H1 (cell line): ENCODE data around the gene FGF14. TPM values are rescaled to one million over a fixed set of nuclear protein-coding genes. Genes with fewer than 3 reads are reported as not detected.

Source experiments
- ASH2L ChIP-seq: fragments of 200-600, 300-600 bp; sonication (generic); IDR thresholded peaks from one replicate; pipeline ENCODE4 v1.7.1; 2017; ENCODE audit warnings: low read length
- CREB1 ChIP-seq: IDR thresholded peaks from 2 replicates; pipeline ENCODE4 v1.6.1; 2012; ENCODE audit warnings: inconsistent platforms
- CTBP2 ChIP-seq: IDR thresholded peaks from 2 replicates; pipeline ENCODE4 v1.7.0; 2011; ENCODE audit warnings: borderline replicate concordance, mild to moderate bottlenecking, moderate library complexity, mixed read lengths, low read length; ENCODE audit not compliant: insufficient read depth, insufficient read length
- HDAC2 ChIP-seq, 2 experiments: fragments of 300-600 bp in 1 of 2; sonication (generic) in 1 of 2; IDR thresholded peaks; 2 replicates each; pipeline ENCODE4 v1.6.1; 2011 to 2012; ENCODE audit warnings: low read depth in 2 of 2, low read length in 2 of 2, mild to moderate bottlenecking in 2 of 2, moderate library complexity in 2 of 2, borderline replicate concordance in 1 of 2, inconsistent platforms in 1 of 2
- JUN ChIP-seq: IDR thresholded peaks from 2 replicates; pipeline ENCODE4 v1.6.1; 2011; ENCODE audit warnings: low read depth, mild to moderate bottlenecking, improper control_type of control experiment, low read length
- SAP30 ChIP-seq: fragments of 300-600 bp; sonication (generic); IDR thresholded peaks from 2 replicates; pipeline ENCODE4 v1.7.1; 2012; ENCODE audit warnings: low read length, moderate library complexity, mild to moderate bottlenecking, inconsistent platforms; ENCODE audit not compliant: insufficient read depth, insufficient replicate concordance
- TBP ChIP-seq: IDR thresholded peaks from 2 replicates; pipeline ENCODE4 v1.6.1; 2011; ENCODE audit warnings: low read depth, low read length, improper control_type of control experiment
- polyA plus RNA-seq, 7 experiments: library from polyadenylated mRNA; depleted of rRNA in 3 of 7; stranded (reverse) in 5 of 7; unstranded in 2 of 7; fragments of >200 nt in 5 of 7; fragments of 200-250 nt in 2 of 7; gene quantifications; 1 replicate in 5 of 7; 2 replicates in 1 of 7; 4 replicates in 1 of 7; pipeline versions ENCODE4 v1.2.1 to v1.2.3, GENCODE V29; 2011 to 2013; ENCODE audit warnings: missing spikeins in 2 of 7, mixed read lengths in 2 of 7
- total RNA-seq: library from RNA; stranded (reverse); fragmentation: NEBNext Ultra II Directional; extraction: Animal tissue kit (Norgen Biotek cat#: 25700); gene quantifications from 2 replicates; pipeline ENCODE4 v1.2.1, GENCODE V29; 2021
- TF ChIP-seq, protein P1 (sequence below): fragments of 300-600 bp; sonication (generic); IDR thresholded peaks from 2 replicates; pipeline ENCODE4 v1.7.1; 2012; ENCODE audit warnings: low read length, moderate library complexity, mild to moderate bottlenecking, inconsistent platforms; ENCODE audit not compliant: insufficient replicate concordance
- TF ChIP-seq, protein P2 (sequence below): IDR thresholded peaks from 2 replicates; pipeline ENCODE4 v1.6.1; 2012; ENCODE audit warnings: inconsistent platforms
- TF ChIP-seq, protein P3 (sequence below): IDR thresholded peaks from 2 replicates; pipeline ENCODE4 v1.6.1; 2011; ENCODE audit warnings: low read length, improper control_type of control experiment

The FGF14 gene
- total and polyA plus RNA-seq, 2 of the 8 experiments (the other 6 are each of a cell fraction or from before 2014, with no cell fraction given), result 0.05 to 0.58 TPM

DNA sequence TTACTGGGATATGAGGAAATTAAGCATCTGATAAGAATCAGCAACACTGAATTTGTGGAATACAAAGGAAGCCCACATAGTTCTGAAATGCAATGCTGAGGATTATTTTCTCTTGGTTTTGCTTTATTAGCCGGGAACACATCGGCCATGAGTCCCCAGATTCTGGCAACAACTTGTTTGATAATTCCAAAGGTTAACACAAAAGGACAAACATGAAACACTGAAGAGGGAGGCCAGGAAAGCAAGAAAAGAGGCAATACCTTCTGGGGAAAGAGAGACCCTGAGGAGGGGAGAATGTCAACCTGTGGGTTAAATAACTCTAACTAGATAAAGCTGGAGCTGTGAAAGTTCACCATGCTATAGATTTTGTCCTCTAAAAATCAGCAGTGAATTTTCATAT is 663.5 kb downstream of the FGF14 start (continued):
- TF ChIP-seq, protein P1, sequence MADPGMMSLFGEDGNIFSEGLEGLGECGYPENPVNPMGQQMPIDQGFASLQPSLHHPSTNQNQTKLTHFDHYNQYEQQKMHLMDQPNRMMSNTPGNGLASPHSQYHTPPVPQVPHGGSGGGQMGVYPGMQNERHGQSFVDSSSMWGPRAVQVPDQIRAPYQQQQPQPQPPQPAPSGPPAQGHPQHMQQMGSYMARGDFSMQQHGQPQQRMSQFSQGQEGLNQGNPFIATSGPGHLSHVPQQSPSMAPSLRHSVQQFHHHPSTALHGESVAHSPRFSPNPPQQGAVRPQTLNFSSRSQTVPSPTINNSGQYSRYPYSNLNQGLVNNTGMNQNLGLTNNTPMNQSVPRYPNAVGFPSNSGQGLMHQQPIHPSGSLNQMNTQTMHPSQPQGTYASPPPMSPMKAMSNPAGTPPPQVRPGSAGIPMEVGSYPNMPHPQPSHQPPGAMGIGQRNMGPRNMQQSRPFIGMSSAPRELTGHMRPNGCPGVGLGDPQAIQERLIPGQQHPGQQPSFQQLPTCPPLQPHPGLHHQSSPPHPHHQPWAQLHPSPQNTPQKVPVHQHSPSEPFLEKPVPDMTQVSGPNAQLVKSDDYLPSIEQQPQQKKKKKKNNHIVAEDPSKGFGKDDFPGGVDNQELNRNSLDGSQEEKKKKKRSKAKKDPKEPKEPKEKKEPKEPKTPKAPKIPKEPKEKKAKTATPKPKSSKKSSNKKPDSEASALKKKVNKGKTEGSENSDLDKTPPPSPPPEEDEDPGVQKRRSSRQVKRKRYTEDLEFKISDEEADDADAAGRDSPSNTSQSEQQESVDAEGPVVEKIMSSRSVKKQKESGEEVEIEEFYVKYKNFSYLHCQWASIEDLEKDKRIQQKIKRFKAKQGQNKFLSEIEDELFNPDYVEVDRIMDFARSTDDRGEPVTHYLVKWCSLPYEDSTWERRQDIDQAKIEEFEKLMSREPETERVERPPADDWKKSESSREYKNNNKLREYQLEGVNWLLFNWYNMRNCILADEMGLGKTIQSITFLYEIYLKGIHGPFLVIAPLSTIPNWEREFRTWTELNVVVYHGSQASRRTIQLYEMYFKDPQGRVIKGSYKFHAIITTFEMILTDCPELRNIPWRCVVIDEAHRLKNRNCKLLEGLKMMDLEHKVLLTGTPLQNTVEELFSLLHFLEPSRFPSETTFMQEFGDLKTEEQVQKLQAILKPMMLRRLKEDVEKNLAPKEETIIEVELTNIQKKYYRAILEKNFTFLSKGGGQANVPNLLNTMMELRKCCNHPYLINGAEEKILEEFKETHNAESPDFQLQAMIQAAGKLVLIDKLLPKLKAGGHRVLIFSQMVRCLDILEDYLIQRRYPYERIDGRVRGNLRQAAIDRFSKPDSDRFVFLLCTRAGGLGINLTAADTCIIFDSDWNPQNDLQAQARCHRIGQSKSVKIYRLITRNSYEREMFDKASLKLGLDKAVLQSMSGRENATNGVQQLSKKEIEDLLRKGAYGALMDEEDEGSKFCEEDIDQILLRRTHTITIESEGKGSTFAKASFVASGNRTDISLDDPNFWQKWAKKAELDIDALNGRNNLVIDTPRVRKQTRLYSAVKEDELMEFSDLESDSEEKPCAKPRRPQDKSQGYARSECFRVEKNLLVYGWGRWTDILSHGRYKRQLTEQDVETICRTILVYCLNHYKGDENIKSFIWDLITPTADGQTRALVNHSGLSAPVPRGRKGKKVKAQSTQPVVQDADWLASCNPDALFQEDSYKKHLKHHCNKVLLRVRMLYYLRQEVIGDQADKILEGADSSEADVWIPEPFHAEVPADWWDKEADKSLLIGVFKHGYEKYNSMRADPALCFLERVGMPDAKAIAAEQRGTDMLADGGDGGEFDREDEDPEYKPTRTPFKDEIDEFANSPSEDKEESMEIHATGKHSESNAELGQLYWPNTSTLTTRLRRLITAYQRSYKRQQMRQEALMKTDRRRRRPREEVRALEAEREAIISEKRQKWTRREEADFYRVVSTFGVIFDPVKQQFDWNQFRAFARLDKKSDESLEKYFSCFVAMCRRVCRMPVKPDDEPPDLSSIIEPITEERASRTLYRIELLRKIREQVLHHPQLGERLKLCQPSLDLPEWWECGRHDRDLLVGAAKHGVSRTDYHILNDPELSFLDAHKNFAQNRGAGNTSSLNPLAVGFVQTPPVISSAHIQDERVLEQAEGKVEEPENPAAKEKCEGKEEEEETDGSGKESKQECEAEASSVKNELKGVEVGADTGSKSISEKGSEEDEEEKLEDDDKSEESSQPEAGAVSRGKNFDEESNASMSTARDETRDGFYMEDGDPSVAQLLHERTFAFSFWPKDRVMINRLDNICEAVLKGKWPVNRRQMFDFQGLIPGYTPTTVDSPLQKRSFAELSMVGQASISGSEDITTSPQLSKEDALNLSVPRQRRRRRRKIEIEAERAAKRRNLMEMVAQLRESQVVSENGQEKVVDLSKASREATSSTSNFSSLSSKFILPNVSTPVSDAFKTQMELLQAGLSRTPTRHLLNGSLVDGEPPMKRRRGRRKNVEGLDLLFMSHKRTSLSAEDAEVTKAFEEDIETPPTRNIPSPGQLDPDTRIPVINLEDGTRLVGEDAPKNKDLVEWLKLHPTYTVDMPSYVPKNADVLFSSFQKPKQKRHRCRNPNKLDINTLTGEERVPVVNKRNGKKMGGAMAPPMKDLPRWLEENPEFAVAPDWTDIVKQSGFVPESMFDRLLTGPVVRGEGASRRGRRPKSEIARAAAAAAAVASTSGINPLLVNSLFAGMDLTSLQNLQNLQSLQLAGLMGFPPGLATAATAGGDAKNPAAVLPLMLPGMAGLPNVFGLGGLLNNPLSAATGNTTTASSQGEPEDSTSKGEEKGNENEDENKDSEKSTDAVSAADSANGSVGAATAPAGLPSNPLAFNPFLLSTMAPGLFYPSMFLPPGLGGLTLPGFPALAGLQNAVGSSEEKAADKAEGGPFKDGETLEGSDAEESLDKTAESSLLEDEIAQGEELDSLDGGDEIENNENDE, result no peak
- no peak for TF ChIP-seq SAP30
- no peak for TF ChIP-seq TBP
- TF ChIP-seq, protein P2, sequence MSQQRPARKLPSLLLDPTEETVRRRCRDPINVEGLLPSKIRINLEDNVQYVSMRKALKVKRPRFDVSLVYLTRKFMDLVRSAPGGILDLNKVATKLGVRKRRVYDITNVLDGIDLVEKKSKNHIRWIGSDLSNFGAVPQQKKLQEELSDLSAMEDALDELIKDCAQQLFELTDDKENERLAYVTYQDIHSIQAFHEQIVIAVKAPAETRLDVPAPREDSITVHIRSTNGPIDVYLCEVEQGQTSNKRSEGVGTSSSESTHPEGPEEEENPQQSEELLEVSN, result no peak
- TF ChIP-seq JUN, result no peak
- no peak for TF ChIP-seq CREB1
- TF ChIP-seq, protein P3, sequence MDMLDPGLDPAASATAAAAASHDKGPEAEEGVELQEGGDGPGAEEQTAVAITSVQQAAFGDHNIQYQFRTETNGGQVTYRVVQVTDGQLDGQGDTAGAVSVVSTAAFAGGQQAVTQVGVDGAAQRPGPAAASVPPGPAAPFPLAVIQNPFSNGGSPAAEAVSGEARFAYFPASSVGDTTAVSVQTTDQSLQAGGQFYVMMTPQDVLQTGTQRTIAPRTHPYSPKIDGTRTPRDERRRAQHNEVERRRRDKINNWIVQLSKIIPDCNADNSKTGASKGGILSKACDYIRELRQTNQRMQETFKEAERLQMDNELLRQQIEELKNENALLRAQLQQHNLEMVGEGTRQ, result no peak
- TF ChIP-seq ASH2L, result no peak
- TF ChIP-seq CTBP2, result no peak
- TF ChIP-seq HDAC2 (IDR thresholded peaks at IDR 0.05; ENCODE audit: borderline replicate concordance in 1 of 2, low read depth in 2 of 2, low read length in 2 of 2), result no peak
